22Rv1 (cell line): ENCODE results near the gene CDH8.

Source experiments
- ZFX ChIP-seq: fragments of 450-650 bp; IDR thresholded peaks from 2 replicates; pipeline ENCODE4 v1.6.1; 2017; ENCODE audit warnings: antibody characterized with exemption, borderline replicate concordance
- TF ChIP-seq, protein P1 (sequence below): fragments of 450-650 bp; IDR thresholded peaks from 2 replicates; pipeline ENCODE4 v1.5.1; 2017; ENCODE audit warnings: mild to moderate bottlenecking

DNA sequence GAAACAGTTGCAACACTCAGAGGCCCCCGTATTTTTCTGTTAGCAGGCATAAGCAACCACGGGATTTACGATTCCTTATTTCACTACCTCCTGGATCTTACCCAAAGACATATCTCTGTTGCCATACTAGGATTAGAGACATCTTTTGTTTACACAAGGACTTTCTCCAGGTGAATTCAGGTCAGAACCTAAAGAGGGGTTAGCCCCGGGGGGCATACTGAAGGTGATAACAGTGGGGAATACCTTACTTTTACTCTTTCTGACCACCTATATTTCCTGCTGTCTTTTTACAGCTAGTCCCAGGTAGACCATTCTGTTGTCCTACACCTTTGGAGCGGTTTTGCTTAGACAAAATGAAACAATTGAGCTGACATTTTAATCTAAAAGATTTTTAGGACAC lies 27.9 kb upstream of the CDH8 start:
- TF ChIP-seq, protein P1, sequence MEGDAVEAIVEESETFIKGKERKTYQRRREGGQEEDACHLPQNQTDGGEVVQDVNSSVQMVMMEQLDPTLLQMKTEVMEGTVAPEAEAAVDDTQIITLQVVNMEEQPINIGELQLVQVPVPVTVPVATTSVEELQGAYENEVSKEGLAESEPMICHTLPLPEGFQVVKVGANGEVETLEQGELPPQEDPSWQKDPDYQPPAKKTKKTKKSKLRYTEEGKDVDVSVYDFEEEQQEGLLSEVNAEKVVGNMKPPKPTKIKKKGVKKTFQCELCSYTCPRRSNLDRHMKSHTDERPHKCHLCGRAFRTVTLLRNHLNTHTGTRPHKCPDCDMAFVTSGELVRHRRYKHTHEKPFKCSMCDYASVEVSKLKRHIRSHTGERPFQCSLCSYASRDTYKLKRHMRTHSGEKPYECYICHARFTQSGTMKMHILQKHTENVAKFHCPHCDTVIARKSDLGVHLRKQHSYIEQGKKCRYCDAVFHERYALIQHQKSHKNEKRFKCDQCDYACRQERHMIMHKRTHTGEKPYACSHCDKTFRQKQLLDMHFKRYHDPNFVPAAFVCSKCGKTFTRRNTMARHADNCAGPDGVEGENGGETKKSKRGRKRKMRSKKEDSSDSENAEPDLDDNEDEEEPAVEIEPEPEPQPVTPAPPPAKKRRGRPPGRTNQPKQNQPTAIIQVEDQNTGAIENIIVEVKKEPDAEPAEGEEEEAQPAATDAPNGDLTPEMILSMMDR = no peak
- TF ChIP-seq ZFX = no peak
